Activated CD4-positive, alpha-beta memory T cell treated with anti-CD3 and anti-CD28 coated beads, Interleukin-2, amount 10 ng/mL, durations not matched to agents 7 days and 5 days (primary cell): ENCODE data around the gene PPIL4. TPM values are rescaled to one million over a fixed set of nuclear protein-coding genes. Genes with fewer than 3 reads are reported as not detected.
"Not testable (repeated sequence)": the region's sequence is repeated elsewhere in the genome, so short reads cannot be mapped to it uniquely, and the experiment has no call there.

Experiments
- CTCF ChIA-PET: fragments of 350-600 bp; sonication (Branson Sonifier 250); formaldehyde crosslinking; loops from one replicate; lab custom pipeline; 2021; ENCODE audit warnings: antibody characterized with exemption, inconsistent platforms; lab: Charles Lee
- POLR2A ChIA-PET: fragments of 350-600 bp; sonication (Branson Sonifier 250); formaldehyde crosslinking; loops from one replicate; lab custom pipeline; 2021; ENCODE audit warnings: antibody characterized with exemption; lab: Charles Lee
- DNase-seq: peaks from one replicate; pipeline ENCODE4 v3.0.0-alpha.2; 2020
- H3K27ac Mint-ChIP-seq: one replicate; pipeline ENCODE4 v1.8.0; 2021; ENCODE audit warnings: mild to moderate bottlenecking, mixed read lengths
- H3K27me3 Mint-ChIP-seq: one replicate; pipeline ENCODE4 v1.8.0; 2021; ENCODE audit warnings: mixed read lengths
- H3K36me3 Mint-ChIP-seq: one replicate; pipeline ENCODE4 v1.8.0; 2021; ENCODE audit warnings: low read depth, mixed read lengths
- H3K4me1 Mint-ChIP-seq: one replicate; pipeline ENCODE4 v1.8.0; 2021; ENCODE audit warnings: mixed read lengths
- H3K4me3 Mint-ChIP-seq: one replicate; pipeline ENCODE4 v1.8.0; 2021; ENCODE audit warnings: mild to moderate bottlenecking, mixed read lengths
- H3K9me3 Mint-ChIP-seq: one replicate; pipeline ENCODE4 v1.8.0; 2021; ENCODE audit warnings: mixed read lengths
- total RNA-seq, 2 experiments: library from RNA; stranded (reverse); gene quantifications; one replicate each; pipeline ENCODE4 v1.2.3, GENCODE V29; 2021

The PPIL4 gene
- total RNA-seq, 2 experiments from 2014 or later: 17.0 to 18.3 TPM

DNA sequence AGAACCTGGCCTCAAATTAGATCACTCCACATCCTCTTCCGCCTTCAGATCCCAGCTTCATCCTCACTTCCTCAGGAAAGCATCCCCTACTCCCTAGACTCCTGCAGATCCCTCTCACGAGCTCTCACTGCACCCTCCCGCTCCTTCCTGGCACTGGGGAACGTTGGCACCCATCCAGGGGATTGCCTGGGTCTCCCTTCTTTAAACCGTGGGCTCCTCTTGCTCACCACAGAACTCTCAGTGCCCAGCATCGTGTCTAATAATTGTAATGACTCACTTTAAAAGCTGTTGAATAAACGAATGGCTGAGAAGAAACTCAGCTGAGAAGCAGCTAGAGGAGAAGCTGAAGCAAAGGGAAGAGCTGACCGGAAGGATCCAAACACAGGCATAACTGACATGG lies 81.4 kb downstream of the PPIL4 start:
- Mint-ChIP-seq H3K4me3 (no peak overlapping the region), H3K4me1 (peaks cover 38% of the 10 kb centered on the region), H3K27me3 (no peaks in the 10 kb centered on the region), H3K36me3 (peaks cover 62% of the 10 kb centered on the region), H3K27ac (peak overlapping the region; percentile 27), H3K9me3 (no peaks in the 10 kb centered on the region)
- POLR2A ChIA-PET: no interaction called here
- CTCF ChIA-PET: interaction anchor here (1.2 to 1.8 kb wide), 2 partner anchors 32 to 55 kb away, joined by 3 to 6 read pairs; no protein-coding TSS in a partner anchor
- DNase-seq: no peak

DNA sequence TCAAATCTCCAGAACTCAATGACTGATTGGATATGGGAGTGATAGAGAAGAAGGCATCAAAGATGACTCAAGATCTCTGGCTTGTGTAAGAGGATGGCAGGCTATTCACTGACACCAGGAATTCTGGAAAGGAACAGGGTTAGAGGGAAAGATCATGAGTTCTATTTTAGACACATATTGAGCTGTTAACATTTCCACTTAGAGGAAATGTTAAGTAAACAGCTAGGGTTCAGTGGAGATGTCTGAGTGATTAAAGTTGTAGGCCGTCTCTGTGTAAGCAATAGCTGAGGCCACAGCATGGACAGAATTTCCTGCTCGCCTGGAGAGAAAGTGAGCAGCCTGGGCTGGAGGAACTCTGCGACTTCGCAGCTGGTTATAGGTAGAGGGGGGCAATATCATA lies 82.1 kb downstream of the PPIL4 start:
- H3K36me3 Mint-ChIP-seq: peaks cover 66% of the 10 kb centered on the region
- no peak overlapping the region for H3K27ac Mint-ChIP-seq
- peaks cover 36% of the 10 kb centered on the region for H3K4me1 Mint-ChIP-seq
- no peak overlapping the region for H3K4me3 Mint-ChIP-seq
- no peaks in the 10 kb centered on the region for H3K9me3 Mint-ChIP-seq
- no peak for DNase-seq
- ChIA-PET POLR2A (interaction anchor here (0.8 kb wide), 1 partner anchor 463 kb away, joined by 3 read pairs; no protein-coding TSS in a partner anchor), CTCF (interaction anchor here (1.2 to 1.8 kb wide), 3 partner anchors 32 to 439 kb away, joined by 3 to 6 read pairs (median 3); no protein-coding TSS in a partner anchor)
- H3K27me3 Mint-ChIP-seq: no peaks in the 10 kb centered on the region

- not testable (repeated sequence) for DNase-seq, H3K27me3 Mint-ChIP-seq, H3K27ac Mint-ChIP-seq, H3K9me3 Mint-ChIP-seq, H3K4me3 Mint-ChIP-seq
- Mint-ChIP-seq H3K36me3 (peaks cover 67% of the 10 kb centered on the region), H3K4me1 (peaks cover 27% of the 10 kb centered on the region)
- CTCF ChIA-PET: interaction anchor here (1.2 to 1.8 kb wide), 3 partner anchors 22 to 438 kb away, joined by 3 to 6 read pairs (median 3); partner anchors contain the start of gene ZC3H12D
- POLR2A ChIA-PET: interaction anchor here (0.8 kb wide), 1 partner anchor 21 kb away, joined by 3 read pairs; no protein-coding TSS in a partner anchor
Measured at GRCh38 chr6:149462712-149463111, 83.1 kb downstream of the PPIL4 start.

GRCh38 chr6:149461670-149462069 lies 84.2 kb downstream of the PPIL4 start:
- Mint-ChIP-seq H3K9me3 (no peaks in the 10 kb centered on the region), H3K27ac (no peak overlapping the region), H3K27me3 (no peaks in the 10 kb centered on the region), H3K36me3 (peaks cover 74% of the 10 kb centered on the region), H3K4me1 (peaks cover 25% of the 10 kb centered on the region), H3K4me3 (no peak overlapping the region)
- CTCF ChIA-PET: interaction anchor here (1.2 to 1.6 kb wide), 2 partner anchors 23 to 55 kb away, joined by 3 read pairs; partner anchors contain the start of gene ZC3H12D
- POLR2A ChIA-PET: interaction anchor here (0.8 to 2.1 kb wide), 2 partner anchors 17 to 46 kb away, joined by 3 to 7 read pairs; no protein-coding TSS in a partner anchor
- DNase-seq: no peak

DNA sequence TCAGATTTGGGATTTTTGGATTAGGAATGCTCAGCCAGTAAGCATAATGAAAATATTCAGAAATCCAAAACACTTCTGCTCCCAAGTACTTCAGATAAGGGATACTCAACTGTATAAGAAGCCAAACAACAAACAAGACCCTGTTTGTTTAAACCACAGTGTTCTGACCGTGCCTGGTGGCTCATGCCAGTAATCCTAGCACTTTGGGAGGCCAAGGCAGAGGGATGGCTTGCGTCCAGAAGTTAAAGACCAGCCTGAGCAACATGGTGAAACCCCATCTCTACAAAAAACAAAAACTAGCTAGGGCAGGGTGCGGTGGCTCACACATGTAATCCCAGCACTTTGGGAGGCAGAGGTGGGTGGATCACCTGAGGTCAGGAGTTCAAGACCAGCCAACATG lies 85.6 kb downstream of the PPIL4 start:
- not testable (repeated sequence) for H3K4me3 Mint-ChIP-seq, H3K27me3 Mint-ChIP-seq, DNase-seq, H3K9me3 Mint-ChIP-seq, H3K27ac Mint-ChIP-seq
- CTCF ChIA-PET: interaction anchor here (1.6 kb wide), 1 partner anchor 57 kb away, joined by 3 read pairs; no protein-coding TSS in a partner anchor
- POLR2A ChIA-PET: interaction anchor here (2.1 kb wide), 1 partner anchor 18 kb away, joined by 7 read pairs; no protein-coding TSS in a partner anchor
- Mint-ChIP-seq H3K4me1 (peaks cover 17% of the 10 kb centered on the region), H3K36me3 (peaks cover 70% of the 10 kb centered on the region)

GRCh38 chr6:149459761-149460160 lies 86.1 kb downstream of the PPIL4 start:
- Mint-ChIP-seq H3K4me1 (peaks cover 17% of the 10 kb centered on the region), H3K9me3 (no peaks in the 10 kb centered on the region), H3K4me3 (no peak overlapping the region), H3K36me3 (peaks cover 73% of the 10 kb centered on the region), H3K27ac (no peak overlapping the region), H3K27me3 (no peaks in the 10 kb centered on the region)
- DNase-seq: no peak
- ChIA-PET POLR2A (interaction anchor here (1.1 kb wide), 1 partner anchor 8 kb away, joined by 3 read pairs; no protein-coding TSS in a partner anchor), CTCF (interaction anchor here (1.3 to 1.6 kb wide), 2 partner anchors 57 to 86 kb away, joined by 3 read pairs; partner anchors contain the start of gene PPIL4)

GRCh38 chr6:149458806-149459205 lies 87.0 kb downstream of the PPIL4 start:
- POLR2A ChIA-PET: interaction anchor here (1.1 kb wide), 1 partner anchor 9 kb away, joined by 3 read pairs; no protein-coding TSS in a partner anchor
- no peaks in the 10 kb centered on the region for H3K9me3 Mint-ChIP-seq
- CTCF ChIA-PET: interaction anchor here (1.3 kb wide), 1 partner anchor 87 kb away, joined by 3 read pairs; the partner anchor contains the start of gene PPIL4

GRCh38 chr6:149458196-149458595 lies 87.6 kb downstream of the PPIL4 start:
- DNase-seq: no peak
- Mint-ChIP-seq H3K9me3 (no peaks in the 10 kb centered on the region), H3K27me3 (no peaks in the 10 kb centered on the region), H3K36me3 (peaks cover 61% of the 10 kb centered on the region), H3K27ac (no peak overlapping the region), H3K4me3 (no peak overlapping the region), H3K4me1 (peaks cover 7% of the 10 kb centered on the region)
- ChIA-PET POLR2A (no interaction called here), CTCF (interaction anchor here (1.4 kb wide), 1 partner anchor 25 kb away, joined by 4 read pairs; no protein-coding TSS in a partner anchor)

More at GRCh38 chr6:149458806-149459205, 87.0 kb downstream of the PPIL4 start:
- Mint-ChIP-seq H3K36me3 (peaks cover 65% of the 10 kb centered on the region), H3K27ac (no peak overlapping the region), H3K4me3 (no peak overlapping the region), H3K27me3 (no peaks in the 10 kb centered on the region), H3K4me1 (peaks cover 8% of the 10 kb centered on the region)
- no peak for DNase-seq

DNA sequence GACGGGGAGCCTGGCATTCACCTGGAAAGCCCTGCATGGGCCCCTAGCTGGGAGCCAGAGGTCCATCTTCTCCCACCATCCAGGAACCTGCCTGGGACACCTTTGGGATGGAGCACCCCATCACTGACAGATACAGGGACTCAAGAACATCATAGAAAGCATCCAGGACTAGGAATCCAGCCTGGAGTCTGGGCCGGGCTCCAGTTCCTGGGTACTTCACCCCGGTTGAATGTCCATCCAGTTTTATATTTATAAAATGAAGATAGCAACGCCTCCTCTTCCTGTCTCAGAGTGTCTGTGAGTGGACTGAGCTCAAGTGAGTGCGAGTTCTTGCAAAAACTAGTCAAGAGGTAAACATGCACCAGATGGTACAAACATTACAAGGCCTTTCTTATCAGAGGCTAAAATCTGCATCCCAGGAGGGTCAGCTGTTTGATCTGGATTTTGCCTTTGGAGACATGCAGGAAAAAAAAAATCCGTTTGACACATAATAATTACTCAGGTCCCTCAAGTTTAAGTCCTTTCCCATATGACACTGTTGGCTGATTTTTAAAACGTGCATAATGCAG lies 88.4 kb downstream of the PPIL4 start:
- Mint-ChIP-seq H3K27ac (no peak overlapping the region), H3K9me3 (no peaks in the 10 kb centered on the region), H3K36me3 (peaks cover 61% of the 10 kb centered on the region), H3K4me3 (no peak overlapping the region), H3K4me1 (peaks cover 7% of the 10 kb centered on the region), H3K27me3 (no peaks in the 10 kb centered on the region)
- ChIA-PET CTCF (interaction anchor here (1.4 kb wide), 1 partner anchor 26 kb away, joined by 4 read pairs; no protein-coding TSS in a partner anchor), POLR2A (no interaction called here)
- no peak for DNase-seq

- Mint-ChIP-seq H3K27ac (no peak overlapping the region), H3K27me3 (no peaks in the 10 kb centered on the region), H3K4me1 (peaks cover 7% of the 10 kb centered on the region), H3K9me3 (no peaks in the 10 kb centered on the region), H3K4me3 (no peak overlapping the region), H3K36me3 (peaks cover 60% of the 10 kb centered on the region)
- ChIA-PET CTCF (no interaction called here), POLR2A (no interaction called here)
- no peak for DNase-seq
Measured at GRCh38 chr6:149456311-149457021, 89.4 kb downstream of the PPIL4 start.

DNA sequence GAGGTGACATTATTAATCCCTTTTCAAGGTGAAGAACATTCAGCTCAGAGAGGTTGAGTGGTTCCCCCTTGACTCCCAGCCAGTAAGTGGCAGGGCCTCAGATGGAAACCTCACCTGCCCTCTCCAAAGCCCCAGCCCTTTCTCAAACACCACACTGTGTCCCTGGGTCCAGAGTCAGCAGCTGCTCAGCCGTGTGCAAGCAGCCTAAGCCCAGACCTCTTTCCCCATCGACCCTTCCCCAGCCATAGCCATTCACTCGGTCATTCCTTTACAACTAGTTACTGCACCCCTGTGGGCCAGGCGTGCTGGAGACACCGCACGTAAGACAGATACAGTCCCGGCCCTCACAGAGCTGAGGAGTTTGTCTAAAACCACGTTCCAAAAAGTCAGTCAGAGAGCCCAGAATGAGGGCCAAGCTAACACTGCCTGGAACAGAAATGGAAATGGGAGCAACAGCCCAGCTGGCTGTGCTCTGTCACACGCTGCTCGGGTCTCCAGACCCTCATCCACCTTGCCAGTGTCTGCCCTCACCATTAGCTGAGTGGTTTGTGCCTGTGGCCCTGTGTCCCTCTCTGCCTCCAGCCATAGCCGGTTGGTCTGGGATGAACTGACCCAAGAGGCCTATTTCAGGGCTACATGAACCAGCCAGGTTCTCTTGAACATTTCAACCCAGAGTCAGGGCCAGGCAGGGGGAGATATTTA lies 90.7 kb downstream of the PPIL4 start:
- H3K36me3 Mint-ChIP-seq: peaks cover 58% of the 10 kb centered on the region
- POLR2A ChIA-PET: no interaction called here
- peaks cover 7% of the 10 kb centered on the region for H3K4me1 Mint-ChIP-seq
- no peak for DNase-seq
- H3K27ac Mint-ChIP-seq: no peak overlapping the region
- CTCF ChIA-PET: interaction anchor here (3.4 kb wide), 1 partner anchor 62 kb away, joined by 13 read pairs; no protein-coding TSS in a partner anchor
- no peak overlapping the region for H3K4me3 Mint-ChIP-seq
- no peaks in the 10 kb centered on the region for H3K27me3 Mint-ChIP-seq
- no peaks in the 10 kb centered on the region for H3K9me3 Mint-ChIP-seq
